Stomach (tissue), 9 donors: Measurements from ENCODE around the gene SYTL1. TPM values are rescaled to one million over a fixed set of nuclear protein-coding genes. Genes with fewer than 3 reads are reported as not detected.

Experiments
- DNase-seq, 2 donors: peaks; one replicate each; pipeline versions ENCODE4 v3.0.0 to v3.0.0-alpha.2; 2013 to 2019
- H3K27ac ChIP-seq, 5 donors: fragments of 200-600 bp in 4 of 5; sonication (generic) in 4 of 5; one replicate each; pipeline ENCODE4 v1.5.1; 2013 to 2019; ENCODE audit warnings: mild to moderate bottlenecking in 1 of 5, moderate library complexity in 1 of 5
- H3K27me3 ChIP-seq, 3 donors: fragments of 200-600 bp; sonication (generic); one replicate each; pipeline ENCODE4 v1.5.1; 2017 to 2019; ENCODE audit warnings: mixed run types in 1 of 3
- H3K36me3 ChIP-seq, 4 donors: fragments of 200-600 bp; sonication (generic); 1 replicate in 3 of 4; 2 replicates in 1 of 4; pipeline ENCODE4 v1.5.1; 2016 to 2019
- H3K4me1 ChIP-seq, 4 donors: fragments of 200-600 bp; sonication (generic); one replicate each; pipeline ENCODE4 v1.5.1; 2016 to 2019
- H3K4me3 ChIP-seq, 4 donors: fragments of 200-600 bp; sonication (generic) in 3 of 4; one replicate each; pipeline ENCODE4 v1.5.1; 2016 to 2019; ENCODE audit warnings: mild to moderate bottlenecking in 1 of 4
- H3K9me3 ChIP-seq, 4 donors: fragments of 200-600 bp; sonication (generic); one replicate each; pipeline ENCODE4 v1.5.1; 2016 to 2019
- CTCF ChIP-seq, 7 experiments: fragments of 450-650 bp in 4 of 7; fragments of 200-600 bp in 3 of 7; sonication (generic) in 3 of 7; IDR thresholded peaks; one replicate each; pipeline ENCODE4 v1.5.1; 2016 to 2019; ENCODE audit warnings: antibody characterized with exemption in 7 of 7, control low read depth in 2 of 7, mild to moderate bottlenecking in 1 of 7
- EP300 ChIP-seq: sonication (generic); formaldehyde crosslinking; IDR thresholded peaks from one replicate; pipeline ENCODE4 v1.6.1; 2017; ENCODE audit warnings: antibody characterized with exemption
- POLR2A ChIP-seq, 4 donors: fragments of 450-650 bp; IDR thresholded peaks; one replicate each; pipeline ENCODE4 v1.6.1; 2016; ENCODE audit warnings: antibody characterized with exemption in 4 of 4, control low read depth in 2 of 4, mild to moderate bottlenecking in 1 of 4, moderate library complexity in 1 of 4
- POLR2AphosphoS5 ChIP-seq, 3 donors: sonication (generic); formaldehyde crosslinking; IDR thresholded peaks; one replicate each; pipeline ENCODE4 v1.6.1; 2016; ENCODE audit warnings: antibody characterized with exemption in 3 of 3
- WGBS, 5 donors: extraction: QIAGEN DNeasy Blood & Tissue Kit in 3 of 5; methylation state at CpG; one replicate each; pipeline versions ENCODE4 v1.1.5 to v1.1.7; 2013 to 2018; 5-methylcytosine and 5-hydroxymethylcytosine counted together
- intact Hi-C: fragments of 100-400 bp; cut with DNase I; formaldehyde crosslinking; loops from one replicate; pipeline ENCODE4 v1.15.1; 2023; ENCODE audit warnings: low total_unique reads
- polyA plus RNA-seq, 3 donors: library from polyadenylated mRNA; stranded (reverse); fragments of 200-250 nt; gene quantifications; one replicate each; pipeline ENCODE4 v1.2.3, GENCODE V29; 2013
- total RNA-seq, 5 donors: library from RNA; depleted of rRNA; stranded (reverse); fragments of >200 nt; gene quantifications; one replicate each; pipeline versions ENCODE4 v1.1.0 to v1.2.3, GENCODE V29; 2014 to 2016
- donor health status: healthy with polysubstance abuse.
- donor health status: Bipolar disorder and iron deficiency.
- donor health status: healthy.

Gene SYTL1
- total and polyA plus RNA-seq, 8 donors: 15.6 to 222 (median 58.2) TPM

DNA sequence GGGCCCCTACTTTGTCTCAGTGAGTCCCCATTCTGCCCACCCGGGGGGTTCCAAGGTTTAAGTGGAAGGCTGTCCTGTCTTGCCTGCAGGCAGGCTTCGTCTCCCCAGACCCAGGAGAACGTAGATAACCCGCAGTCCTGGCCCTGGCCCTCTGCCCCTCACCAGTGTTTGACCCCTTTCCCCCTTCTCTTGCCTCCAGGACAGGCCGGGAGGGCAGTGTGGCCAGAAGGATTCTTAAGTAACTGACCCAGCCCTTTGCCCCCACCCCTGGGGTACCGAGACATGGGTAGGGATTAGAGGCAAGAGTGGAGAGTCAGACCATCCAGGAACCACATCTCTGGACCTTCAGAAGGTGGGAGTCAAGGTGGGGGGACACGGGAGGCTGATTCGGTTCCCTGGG, 11.0 kb upstream of the SYTL1 start:
- Histone ChIP-seq H3K27ac (no peak overlapping the region), H3K4me1 (peaks cover 0 to 44% (median 26%) of the 10 kb centered on the region in 4 donors), H3K9me3 (no peaks in the 10 kb centered on the region), H3K4me3 (no peak overlapping the region), H3K36me3 (peaks cover 62 to 97% (median 92%) of the 10 kb centered on the region in 4 donors), H3K27me3 (no peaks in the 10 kb centered on the region)
- TF ChIP-seq POLR2A (IDR thresholded peaks at IDR 0.05): no peak
- TF ChIP-seq EP300: no peak
- TF ChIP-seq CTCF (IDR thresholded peaks at IDR 0.05): no peak
- no peak for TF ChIP-seq POLR2AphosphoS5 (IDR thresholded peaks at IDR 0.05)
- 74 to 85% (median 84%) methylated on average over 8 of the region's 8 CpGs for WGBS, 5 donors
- no peak for DNase-seq
- intact Hi-C loops: no loop called here

DNA sequence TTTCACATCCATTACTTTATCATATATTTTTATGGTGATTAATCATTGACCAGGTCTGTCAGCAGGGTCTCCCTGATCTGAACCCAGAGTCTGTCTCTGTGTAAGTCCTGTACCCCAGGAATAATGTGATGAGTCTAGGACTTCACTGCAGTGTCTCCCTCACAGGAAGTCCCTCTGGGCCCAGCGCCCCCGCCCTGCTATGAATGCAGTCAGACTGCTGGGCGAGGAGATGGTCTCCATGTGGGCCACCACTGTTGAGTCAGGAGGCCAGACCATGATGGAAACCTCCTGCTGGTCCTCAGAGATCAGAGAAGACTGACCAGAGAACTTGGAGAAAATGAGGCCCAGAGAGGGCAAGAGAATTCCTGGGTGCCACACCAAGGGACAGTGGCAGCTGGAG, 10.4 kb upstream of the SYTL1 start:
- Histone ChIP-seq H3K4me1 (peaks cover 0 to 38% (median 22%) of the 10 kb centered on the region in 4 donors), H3K27me3 (no peaks in the 10 kb centered on the region), H3K36me3 (peaks cover 62 to 97% (median 92%) of the 10 kb centered on the region in 4 donors), H3K27ac (no peak overlapping the region), H3K4me3 (no peak overlapping the region), H3K9me3 (no peaks in the 10 kb centered on the region)
- TF ChIP-seq CTCF (IDR thresholded peaks at IDR 0.05): no peak
- TF ChIP-seq POLR2AphosphoS5 (IDR thresholded peaks at IDR 0.05): no peak
- TF ChIP-seq POLR2A (IDR thresholded peaks at IDR 0.05): no peak
- no peak for TF ChIP-seq EP300
- DNase-seq: no peak
- intact Hi-C loops: no loop called here
- 88 to 96% (median 92%) methylated on average over 2 to 3 of the region's 3 CpGs for WGBS, 5 donors

- Histone ChIP-seq H3K36me3 (peaks cover 60 to 97% (median 92%) of the 10 kb centered on the region in 4 donors), H3K4me1 (peaks cover 0 to 33% (median 18%) of the 10 kb centered on the region in 4 donors), H3K4me3 (no peak overlapping the region), H3K27me3 (no peaks in the 10 kb centered on the region), H3K9me3 (no peaks in the 10 kb centered on the region), H3K27ac (no peak overlapping the region)
- 60 to 83% (median 78%) methylated on average over 5 of the region's 5 CpGs for whole genome bisulfite sequencing, 5 donors
- TF ChIP-seq EP300 (no peak), POLR2AphosphoS5 (IDR thresholded peaks at IDR 0.05) (no peak), CTCF (IDR thresholded peaks at IDR 0.05) (no peak), POLR2A (IDR thresholded peaks at IDR 0.05) (no peak)
- intact Hi-C loops: no loop called here
- no peak for DNase-seq
Observed at GRCh38 chr1:27331922-27332321, 9.9 kb upstream of the SYTL1 start.

GRCh38 chr1:27332536-27333281, 9.1 kb upstream of the SYTL1 start:
- Histone ChIP-seq H3K4me3 (no peak overlapping the region), H3K36me3 (peaks cover 54 to 96% (median 90%) of the 10 kb centered on the region in 4 donors), H3K27me3 (no peaks in the 10 kb centered on the region), H3K4me1 (peaks cover 0 to 25% (median 12%) of the 10 kb centered on the region in 4 donors), H3K27ac (peak overlapping the region in 1 of 5 donors; percentile 8), H3K9me3 (no peaks in the 10 kb centered on the region)
- intact Hi-C loops: no loop called here
- peak; percentile 63 to 77 for DNase-seq
- TF ChIP-seq POLR2AphosphoS5 (IDR thresholded peaks at IDR 0.05): no peak
- peak in 5 of 7 experiments; percentile 74 to 89 (median 82) for TF ChIP-seq CTCF (IDR thresholded peaks at IDR 0.05)
- TF ChIP-seq POLR2A (IDR thresholded peaks at IDR 0.05): no peak
- no peak for TF ChIP-seq EP300
- 61 to 69% (median 66%) methylated on average over 8 to 11 of the region's 11 CpGs for WGBS, 5 donors
